ENCODE results near the gene QSER1.
"Not testable (repeated sequence)": the region's sequence is repeated elsewhere in the genome, so short reads cannot be mapped to it uniquely, and the experiment has no call there.

The QSER1 gene

DNA sequence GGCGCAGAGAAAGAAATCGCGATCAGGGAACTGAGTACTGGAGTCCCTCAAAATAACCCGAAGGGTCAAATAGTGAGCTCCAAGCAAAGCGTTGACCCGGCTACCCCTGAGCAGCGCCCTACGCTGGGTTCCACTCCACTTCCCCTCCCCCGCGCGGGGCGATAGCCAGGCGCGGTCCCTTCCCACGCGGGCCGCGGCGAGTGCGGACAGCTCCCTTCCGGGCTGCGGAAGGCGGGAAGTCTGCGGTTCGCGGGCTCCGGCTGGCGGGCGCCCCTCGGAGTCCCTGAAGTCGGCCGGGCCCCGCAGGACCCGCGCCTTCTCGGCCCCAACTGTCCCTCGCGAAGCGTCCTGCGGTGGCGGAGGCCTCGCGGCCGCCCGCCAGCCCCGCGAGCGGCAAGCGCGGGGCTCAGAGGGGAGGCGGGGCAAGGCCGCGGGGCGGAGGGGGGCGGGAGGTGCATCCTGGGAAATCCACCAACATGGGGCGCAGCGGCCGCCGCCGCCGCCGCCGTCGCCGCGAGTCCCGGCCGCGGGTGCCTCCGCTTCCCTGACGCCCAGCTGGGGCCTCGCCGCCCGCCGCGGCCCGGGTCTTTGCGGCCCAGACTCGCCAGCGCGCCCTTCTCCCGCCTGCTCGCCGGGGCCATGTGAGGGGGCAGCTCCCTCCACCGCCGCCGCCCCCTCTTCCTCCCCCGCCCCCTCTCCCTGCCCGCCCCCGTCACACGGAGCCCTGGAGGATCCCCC is at the start of gene QSER1:
TSS of gene QSER1 (plus strand) at position 457 of the 738 bp plus-strand sequence. CDS start 315 bp downstream, outside the sequence.
- DNase-seq (ENCODE audit: low spot score): peak; percentile 58

DNA sequence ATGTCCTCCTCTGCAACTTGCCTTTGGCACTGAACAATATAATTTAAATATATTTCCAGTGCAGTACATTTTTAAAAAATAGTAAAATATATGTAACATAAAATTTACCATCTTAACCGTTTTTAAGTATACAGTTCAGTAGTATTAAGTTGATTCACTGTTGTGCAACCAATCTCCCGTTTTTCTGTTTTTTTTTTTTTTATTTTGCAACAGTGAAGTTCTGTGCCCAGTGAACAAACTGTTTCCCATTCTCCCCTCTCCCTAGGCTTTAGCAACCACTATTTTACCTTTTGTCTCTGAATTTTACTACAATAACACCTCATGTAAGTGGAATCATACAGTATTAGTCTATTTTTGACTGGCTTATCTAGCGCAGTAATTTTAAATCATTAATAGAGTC is 49.1 kb upstream of the QSER1 start:
- no peak for DNase-seq (ENCODE audit: low spot score)

DNA sequence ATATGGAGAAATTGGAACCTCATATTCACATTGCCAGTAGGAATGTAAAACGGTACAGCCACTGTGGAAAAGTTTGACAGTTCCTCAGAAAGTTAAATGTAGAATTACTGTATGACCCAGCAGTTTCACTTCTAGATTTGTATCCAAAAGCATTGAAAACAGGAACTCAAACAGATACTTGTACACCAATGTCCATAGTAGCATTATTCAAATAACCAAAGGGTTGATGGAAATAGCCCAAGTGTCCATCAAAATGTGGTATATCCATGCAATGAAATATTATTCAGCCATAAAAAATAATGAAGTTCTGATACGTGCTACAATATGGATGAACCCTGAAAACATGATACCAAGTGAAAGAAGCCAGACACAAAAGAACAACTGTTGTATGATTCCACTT is 45.1 kb upstream of the QSER1 start:
- DNase-seq (ENCODE audit: low spot score): no peak

DNA sequence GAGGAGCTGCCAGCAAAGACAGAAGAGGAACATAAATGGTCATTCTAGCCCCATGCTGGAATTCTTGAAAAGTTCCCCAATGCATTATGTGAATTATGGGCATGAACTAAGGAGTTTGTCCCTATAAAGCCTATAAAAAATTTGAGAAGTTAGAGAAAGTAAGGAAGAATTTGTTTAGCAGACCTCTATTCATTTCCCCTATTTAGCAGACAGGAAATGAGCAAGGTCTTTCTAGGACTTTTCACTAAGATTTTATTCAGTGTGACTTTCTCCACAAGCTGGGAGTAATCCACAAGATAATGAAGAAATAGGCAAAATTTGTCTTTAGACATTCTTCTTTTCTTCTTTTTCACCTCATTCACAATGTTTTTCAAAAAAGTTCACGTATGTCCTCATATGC is 42.9 kb upstream of the QSER1 start:
- DNase-seq (ENCODE audit: low spot score): no peak

DNA sequence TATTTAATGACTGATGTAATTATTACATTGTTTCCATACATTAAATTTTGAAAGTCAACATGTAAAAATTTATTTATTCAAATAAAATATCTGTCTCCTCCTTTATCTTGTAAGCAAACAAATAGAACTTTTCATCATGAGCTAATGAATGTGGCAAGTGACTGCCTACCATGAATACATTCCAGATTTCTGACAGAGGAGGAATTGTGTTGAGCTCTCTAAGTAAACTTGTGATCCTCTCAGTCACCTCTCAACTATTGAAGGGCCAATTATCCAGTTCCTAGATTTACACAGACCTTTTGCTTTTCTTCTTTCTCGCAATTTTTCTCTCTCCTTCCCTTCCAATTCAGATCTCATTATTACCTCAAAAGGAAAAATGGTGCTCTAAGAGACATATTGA is 41.4 kb upstream of the QSER1 start:
- DNase-seq (ENCODE audit: low spot score): no peak

DNA sequence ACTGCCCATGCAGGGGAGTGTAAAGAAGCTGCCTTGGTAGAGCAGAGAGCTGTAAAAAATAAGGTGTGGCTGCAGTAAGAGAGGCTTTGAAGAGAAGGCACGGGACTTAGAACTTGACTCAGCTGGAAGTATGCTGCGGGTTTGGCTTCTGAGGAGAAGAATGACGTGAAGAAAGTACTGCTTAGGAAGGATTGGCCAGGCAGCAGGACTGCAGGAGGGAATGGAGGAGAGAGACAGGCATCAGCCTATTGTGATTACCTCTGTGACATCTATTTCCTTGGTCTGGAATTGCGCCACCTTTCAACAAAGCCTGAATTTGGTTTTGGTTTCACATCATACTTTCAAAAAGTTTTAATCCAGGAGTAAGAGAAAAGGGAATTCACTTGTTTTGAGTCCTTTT is 40.4 kb upstream of the QSER1 start:
- no peak for DNase-seq (ENCODE audit: low spot score)

DNA sequence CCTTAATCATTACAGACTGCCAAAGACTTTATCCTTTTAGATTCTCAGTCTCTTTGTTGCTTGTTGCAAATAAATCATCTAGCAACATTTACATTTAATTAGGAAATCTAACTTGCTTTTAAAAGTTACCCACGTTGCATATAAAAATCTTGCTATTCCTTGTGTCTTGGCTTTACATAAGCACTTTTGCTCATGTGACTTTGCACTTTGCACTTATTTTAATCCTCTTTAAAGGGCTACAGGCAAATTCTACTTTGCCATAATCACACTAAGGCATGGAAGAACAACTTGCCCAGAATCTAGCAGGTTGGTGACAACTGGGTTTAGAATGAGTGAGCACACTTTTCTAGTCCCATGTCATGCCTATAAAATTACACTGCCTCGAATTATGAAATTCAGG is 37.0 kb upstream of the QSER1 start:
- DNase-seq (ENCODE audit: low spot score): no peak

DNA sequence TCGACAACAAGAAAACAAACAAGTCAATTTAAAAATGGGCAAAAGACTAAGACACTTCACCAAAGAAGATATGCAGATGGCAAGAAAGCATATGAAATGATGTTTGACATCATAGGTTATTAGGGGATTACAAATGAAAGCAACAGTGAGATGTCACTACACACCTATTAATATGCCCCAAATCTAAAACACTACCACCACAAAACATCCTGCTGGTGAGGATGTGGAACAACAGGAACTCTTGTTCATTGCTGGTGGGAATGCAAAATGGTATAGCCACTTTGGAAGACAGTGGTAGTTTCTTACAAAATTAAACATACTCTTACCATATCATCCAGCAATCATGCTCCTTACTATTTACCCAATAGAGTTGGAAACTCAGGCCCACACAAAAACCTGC is 33.9 kb upstream of the QSER1 start:
- no peak for DNase-seq (ENCODE audit: low spot score)

DNA sequence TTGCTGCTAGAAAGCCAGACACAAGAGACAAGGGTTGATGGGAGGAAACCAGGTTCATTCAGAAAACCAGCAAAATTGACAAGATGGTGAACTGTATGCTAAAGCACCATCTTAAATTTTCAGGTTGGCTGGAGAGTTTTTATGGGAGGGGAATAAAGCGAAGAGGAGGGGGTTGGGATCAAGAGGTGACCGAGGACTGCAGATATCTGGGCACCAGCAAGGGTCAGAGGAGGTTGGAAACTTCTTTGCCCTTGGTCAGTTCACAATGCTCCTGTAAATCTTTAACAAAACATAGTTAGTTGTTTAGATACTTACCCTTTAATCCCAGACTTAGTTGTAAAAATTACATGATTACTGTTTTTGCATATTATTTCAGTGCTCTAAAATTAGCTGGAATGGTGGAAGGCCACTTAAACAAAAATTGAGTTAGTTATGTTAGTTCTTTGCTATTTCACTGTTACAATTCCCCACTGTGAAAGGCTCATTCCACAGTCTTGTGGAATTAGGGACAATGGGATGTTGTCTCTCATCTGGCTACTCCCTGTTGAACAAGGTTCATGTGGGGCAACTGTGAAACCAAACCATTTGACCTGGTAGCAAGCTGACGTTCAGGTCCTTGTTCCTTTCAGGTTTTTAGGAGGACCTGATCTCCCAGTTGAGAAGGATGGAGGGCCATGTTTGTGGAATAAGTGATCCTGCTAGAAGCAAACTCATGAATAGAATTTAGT is 30.6 kb upstream of the QSER1 start:
- no peak for DNase-seq (ENCODE audit: low spot score)

DNA sequence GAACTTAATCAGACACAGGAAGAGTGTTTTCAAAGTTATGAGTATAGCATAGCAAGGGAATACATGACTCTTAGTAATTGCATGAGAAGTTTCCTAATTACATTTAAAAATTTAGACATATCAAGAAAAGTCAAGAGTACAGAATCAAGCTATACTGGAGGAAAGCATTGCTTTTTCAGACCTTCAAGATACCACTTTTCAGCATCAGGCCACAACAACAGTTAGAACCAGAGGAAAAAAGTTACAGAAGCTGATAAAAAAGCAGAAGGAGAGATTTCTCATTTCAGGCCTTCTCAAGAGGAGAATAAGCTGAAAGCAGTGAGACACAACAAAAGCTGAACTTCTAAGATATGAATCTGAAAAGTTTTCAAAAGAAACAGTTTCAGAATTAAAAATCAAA is 28.1 kb upstream of the QSER1 start:
- DNase-seq (ENCODE audit: low spot score): peak; percentile 32

DNA sequence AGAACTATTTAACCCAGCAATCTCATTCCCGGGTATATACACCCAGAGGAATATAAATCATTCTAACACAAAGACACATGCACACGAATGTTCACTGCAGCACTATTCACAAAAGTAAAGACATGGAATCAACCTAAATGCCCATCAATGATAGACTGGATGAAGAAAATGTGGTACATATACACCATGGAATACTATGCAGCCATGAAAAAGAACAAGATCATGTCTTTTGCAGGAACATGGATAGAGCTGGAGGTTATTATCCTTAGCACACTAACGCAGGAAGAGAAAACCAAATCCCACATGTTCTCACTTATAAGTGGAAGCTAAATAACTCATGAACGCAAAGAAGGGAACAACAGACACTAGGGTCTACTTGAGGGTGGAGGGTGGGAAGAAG is 23.9 kb upstream of the QSER1 start:
- not testable (repeated sequence) for DNase-seq (ENCODE audit: low spot score)

DNA sequence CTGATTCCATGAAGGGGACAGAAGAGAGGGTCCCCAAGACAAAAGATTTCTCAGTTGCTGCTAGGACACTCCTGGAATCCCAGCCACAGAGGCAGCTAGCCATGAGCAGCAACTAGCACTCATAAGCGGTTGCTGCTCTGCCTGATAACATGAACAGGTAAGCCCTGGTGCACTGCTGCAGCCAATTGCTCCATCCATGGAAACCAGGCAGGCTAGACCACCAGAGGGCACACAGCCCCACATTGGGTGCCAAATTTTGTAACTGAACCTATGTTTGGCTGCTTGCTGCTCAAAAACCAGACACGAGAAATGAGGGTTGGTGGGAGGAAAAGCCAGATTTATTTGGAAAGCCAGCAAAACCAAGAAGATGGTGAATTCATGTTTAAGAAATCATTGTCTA is 21.9 kb upstream of the QSER1 start:
- peak; percentile 5 for DNase-seq (ENCODE audit: low spot score)

DNA sequence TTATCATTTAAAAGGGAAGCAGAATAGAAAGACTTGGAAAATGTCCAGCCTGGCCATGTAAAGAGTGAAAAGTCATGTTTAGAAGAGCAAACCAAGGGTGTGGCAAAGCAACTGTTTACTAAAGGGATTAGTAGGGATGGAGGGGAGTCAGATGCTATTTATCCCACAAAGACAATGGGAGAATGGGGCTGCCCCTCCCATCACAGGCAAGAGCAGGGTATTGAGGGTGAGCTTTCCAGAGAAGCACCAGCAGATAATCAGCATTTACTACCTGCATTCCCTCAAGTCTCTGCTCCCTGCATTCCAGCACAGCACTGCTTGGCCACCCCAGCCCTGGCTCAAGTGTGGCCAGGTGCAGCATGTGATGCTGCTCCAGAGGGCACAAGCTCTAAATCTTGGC is 18.5 kb upstream of the QSER1 start:
- DNase-seq (ENCODE audit: low spot score): no peak

DNA sequence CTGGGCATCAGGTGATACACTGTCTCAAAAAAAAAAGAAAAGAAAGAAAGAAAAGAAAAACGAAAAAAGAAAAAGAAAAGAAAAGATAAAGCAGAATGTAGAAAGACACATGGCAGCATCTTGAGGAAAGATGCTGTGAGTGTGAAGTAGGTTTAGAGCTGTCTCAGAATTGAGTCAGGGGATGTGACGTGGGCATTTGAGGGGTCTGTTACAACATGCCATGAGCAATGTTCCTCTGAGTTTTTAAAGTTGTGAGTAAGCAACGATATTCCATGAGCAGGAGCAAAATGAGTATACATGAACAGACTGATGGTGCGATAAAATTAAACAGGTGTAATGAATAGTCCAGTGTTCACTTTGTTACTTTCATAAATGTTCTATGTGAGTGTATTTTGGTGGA is 11.3 kb upstream of the QSER1 start:
- no peak for DNase-seq (ENCODE audit: low spot score)

DNA sequence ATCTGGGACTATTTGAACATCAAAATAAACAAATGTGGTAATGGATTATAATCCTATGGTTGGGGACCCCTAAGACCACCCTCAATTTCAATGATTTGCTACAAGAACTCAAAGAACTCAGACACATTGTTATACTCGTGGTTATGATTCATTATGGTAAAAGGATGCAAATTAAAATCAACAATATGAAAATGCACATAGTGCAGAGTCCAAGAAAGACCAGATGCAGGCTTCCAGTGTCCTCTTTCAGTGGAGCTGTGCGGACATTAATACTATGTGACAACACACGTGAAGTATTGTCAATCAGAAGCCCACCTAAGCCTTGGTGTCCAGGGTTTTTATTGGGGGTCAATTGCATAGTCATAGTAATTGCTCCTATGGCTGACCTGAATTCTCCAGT is 9.2 kb upstream of the QSER1 start:
- no peak for DNase-seq (ENCODE audit: low spot score)

DNA sequence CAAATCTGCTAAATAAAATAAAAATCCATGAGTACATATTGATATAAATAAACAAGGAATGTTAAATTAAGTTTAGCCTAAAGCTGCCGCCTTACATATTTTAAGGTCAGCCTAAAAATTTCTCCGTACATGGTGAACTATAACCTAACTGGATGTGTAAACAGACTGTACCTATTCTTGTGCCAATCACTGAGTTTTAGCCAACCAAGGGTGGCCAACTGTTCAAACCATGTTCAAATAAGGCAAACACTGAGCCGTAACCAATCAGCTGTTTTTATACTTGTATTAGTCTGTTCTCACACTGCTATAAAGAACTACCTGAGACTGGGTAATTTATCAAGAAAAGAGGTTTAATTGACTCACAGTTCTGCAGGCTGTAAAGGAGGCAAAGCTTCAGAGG is 8.6 kb upstream of the QSER1 start:
- no peak for DNase-seq (ENCODE audit: low spot score)

DNA sequence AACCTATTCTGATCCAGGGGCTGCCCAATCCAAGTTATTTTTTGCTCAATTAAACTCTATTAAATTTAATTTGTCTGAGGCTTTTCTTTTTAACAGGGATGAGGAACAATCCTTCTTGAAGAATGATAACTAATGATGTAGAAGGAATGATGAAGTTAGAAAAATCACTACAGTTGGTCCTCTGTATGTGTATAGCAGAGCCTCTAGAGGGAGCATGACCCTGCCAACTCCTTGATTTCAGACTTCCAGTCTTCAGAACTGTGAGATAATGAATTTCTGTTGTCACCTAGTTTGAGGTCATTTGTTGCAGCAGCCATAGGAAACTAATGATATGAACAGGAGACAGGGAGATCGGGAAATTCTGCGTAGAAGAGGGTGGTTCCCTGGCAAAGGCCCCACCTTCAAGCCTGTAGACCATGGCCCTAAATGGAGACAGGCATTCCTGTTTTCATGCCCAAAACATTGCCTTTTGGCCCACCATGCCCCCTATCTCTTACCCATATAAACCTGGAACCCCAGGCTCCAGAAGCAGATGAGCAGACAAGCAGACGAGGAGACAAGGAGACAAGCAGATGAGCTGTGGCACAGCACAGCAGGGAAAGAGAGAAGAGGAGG is 7.7 kb upstream of the QSER1 start:
- peak; percentile 6 for DNase-seq (ENCODE audit: low spot score)

DNA sequence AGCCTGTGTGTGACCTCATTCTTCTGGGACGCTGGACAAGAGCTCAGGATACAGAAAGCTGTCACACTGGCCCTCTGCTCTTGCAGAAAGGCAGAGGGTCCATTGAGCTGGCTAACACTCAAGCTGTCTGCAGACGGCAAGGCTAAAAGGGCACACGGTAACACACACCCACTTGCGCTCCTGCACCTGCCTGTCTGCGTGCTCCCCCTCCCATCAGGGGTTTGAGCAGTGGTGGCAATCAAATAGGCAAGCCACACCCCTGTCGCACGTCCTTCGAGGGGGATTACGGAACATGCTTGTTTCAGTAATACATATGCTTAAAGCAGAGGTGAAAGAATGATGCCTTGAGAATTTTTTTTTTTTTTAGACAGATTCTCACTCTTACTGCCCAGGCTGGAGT is 7.1 kb upstream of the QSER1 start:
- DNase-seq (ENCODE audit: low spot score): no peak

DNA sequence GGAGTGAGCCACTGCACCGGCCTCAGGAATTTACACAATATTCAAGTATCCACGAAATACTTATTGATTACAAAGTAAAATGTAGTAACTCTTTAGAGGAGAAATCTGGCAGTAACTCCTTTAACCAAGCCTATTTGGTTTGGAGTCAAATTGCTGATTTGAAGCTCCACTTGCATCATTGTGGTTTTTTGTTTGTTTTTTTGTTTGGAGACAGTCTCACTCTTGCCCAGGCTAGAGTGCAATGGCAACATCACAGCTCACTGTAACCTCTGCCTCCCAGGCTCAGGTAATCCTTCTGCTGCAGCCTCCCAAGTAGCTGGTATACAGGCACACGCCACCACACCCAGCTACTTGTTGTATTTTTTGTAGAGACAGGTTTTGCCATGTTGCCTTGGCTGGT is 6.4 kb upstream of the QSER1 start:
- DNase-seq (ENCODE audit: low spot score): no peak

DNA sequence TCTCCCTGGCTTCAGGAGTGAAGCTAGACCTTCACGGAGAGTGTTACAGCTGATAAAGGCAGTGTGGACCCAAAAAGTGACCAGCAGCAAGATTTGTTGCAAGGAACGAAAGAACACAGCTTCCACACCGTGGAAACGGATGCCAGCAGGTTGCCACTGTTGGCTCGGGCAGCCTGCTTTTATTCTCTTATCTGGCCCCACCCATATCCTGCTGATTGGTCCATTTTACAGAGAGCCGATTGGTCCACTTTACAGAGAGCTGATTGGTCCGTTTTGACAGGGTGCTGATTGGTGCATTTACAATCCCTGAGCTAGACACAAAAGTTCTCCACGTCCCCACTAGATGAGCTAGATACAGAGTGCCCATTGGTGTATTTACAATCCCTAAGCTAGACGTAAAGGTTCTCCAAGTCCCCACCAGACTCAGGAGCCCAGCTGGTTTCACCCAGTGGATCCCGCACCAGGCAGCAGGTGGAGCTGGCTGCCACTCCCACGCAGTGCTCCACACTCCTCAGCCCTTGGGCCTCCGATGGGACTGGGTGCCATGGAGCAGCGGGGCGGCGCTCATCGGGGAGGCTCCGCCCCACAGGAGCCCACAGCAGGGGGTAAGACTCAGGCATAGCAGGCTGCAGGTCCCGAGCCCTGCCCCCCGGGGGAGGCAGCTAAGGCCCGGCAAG is 4.8 kb upstream of the QSER1 start:
- not testable (repeated sequence) for DNase-seq (ENCODE audit: low spot score)

DNA sequence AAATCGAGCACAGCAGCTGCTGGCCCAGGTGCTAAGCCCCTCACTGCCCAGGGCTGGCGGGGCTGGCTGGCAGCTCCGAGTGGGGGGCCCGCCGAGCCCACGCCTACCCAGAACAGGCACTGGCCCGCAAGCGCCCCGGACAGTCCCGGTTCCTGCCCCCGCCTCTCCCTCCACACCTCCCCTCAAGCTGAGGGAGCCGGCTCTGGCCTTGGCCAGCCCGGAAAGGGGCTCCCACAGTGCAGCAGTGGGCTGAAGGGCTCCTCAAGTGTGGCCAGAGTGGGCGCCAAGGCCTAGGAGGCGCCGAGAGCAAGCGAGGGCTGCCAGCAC is 4.3 kb upstream of the QSER1 start:
- not testable (repeated sequence) for DNase-seq (ENCODE audit: low spot score)

DNA sequence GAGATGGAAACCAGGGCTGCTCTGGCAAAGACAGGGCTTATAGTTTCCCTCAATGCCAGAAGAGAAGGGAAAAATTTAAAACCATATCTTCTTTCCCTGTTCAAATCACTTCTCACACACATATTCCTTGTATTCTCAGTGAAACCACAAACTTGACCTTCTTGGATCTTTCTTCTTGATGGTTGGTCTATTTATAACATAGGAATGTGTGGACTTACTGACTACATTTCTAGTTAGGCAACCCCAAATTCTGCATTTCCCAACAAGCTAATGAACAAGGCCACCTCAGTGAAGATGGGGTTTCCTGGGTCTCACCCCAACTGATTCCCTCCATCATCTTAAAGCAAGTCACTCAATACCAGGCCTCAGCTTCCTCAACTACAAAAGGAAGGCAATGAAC is 3.8 kb upstream of the QSER1 start:
- DNase-seq (ENCODE audit: low spot score): no peak

Measured in activated CD4-positive, alpha-beta T cell treated with anti-CD3 and anti-CD28 coated beads, Interleukin-2, Interleukin-4, amounts not matched to agents 100 ng/mL and 50 ng/mL, durations not matched to agents 16 hours and 8 hours (primary cell).